Peyer's patch (tissue), 4 donors: Measurements from ENCODE around the gene ZNF564. TPM values are rescaled to one million over a fixed set of nuclear protein-coding genes. Genes with fewer than 3 reads are reported as not detected.
A peak's percentile ranks its signal among the peaks of the same experiment; 100 is the strongest.

ENCODE experiments used
- DNase-seq, 3 donors: peaks; one replicate each; pipeline ENCODE4 v3.0.0-alpha.2; 2017 to 2019
- H3K27ac ChIP-seq, 4 donors: fragments of 200-600 bp; sonication (generic); one replicate each; pipeline ENCODE4 v1.5.1; 2016 to 2019
- H3K27me3 ChIP-seq, 2 donors: fragments of 200-600 bp; sonication (generic); one replicate each; pipeline ENCODE4 v1.5.1; 2019
- H3K36me3 ChIP-seq, 3 donors: fragments of 200-600 bp; sonication (generic); one replicate each; pipeline ENCODE4 v1.5.1; 2016 to 2019
- H3K4me1 ChIP-seq, 4 donors: fragments of 200-600 bp; sonication (generic); one replicate each; pipeline ENCODE4 v1.5.1; 2016 to 2019
- H3K4me3 ChIP-seq, 4 donors: fragments of 200-600 bp; sonication (generic); 1 replicate in 3 of 4; 2 replicates in 1 of 4; pipeline ENCODE4 v1.5.1; 2016 to 2019; ENCODE audit warnings: mild to moderate bottlenecking in 1 of 4
- H3K9me3 ChIP-seq, 4 donors: fragments of 200-600 bp; sonication (generic); one replicate each; pipeline ENCODE4 v1.5.1; 2016 to 2019; ENCODE audit warnings: mild to moderate bottlenecking in 1 of 4
- POLR2A ChIP-seq, 2 donors: fragments of 450-650 bp; IDR thresholded peaks; one replicate each; pipeline ENCODE4 v1.5.1; 2017; ENCODE audit warnings: antibody characterized with exemption in 2 of 2, mild to moderate bottlenecking in 2 of 2, moderate library complexity in 2 of 2
- total RNA-seq, 4 donors: library from RNA; depleted of rRNA; stranded (reverse); fragments of >200 nt; gene quantifications; one replicate each; pipeline ENCODE4 v1.1.0, GENCODE V29; 2016
- TF ChIP-seq, protein P1 (sequence below), 6 experiments: fragments of 450-650 bp in 4 of 6; fragments of 200-600 bp in 2 of 6; sonication (generic) in 1 of 6; IDR thresholded peaks; one replicate each; pipeline ENCODE4 v1.5.1; 2017 to 2019; ENCODE audit warnings: antibody characterized with exemption in 6 of 6, mild to moderate bottlenecking in 3 of 6, moderate library complexity in 1 of 6

The ZNF564 gene
- total RNA-seq, 4 donors from 2014 or later = 25.2 to 36.9 (median 29.2) TPM

DNA sequence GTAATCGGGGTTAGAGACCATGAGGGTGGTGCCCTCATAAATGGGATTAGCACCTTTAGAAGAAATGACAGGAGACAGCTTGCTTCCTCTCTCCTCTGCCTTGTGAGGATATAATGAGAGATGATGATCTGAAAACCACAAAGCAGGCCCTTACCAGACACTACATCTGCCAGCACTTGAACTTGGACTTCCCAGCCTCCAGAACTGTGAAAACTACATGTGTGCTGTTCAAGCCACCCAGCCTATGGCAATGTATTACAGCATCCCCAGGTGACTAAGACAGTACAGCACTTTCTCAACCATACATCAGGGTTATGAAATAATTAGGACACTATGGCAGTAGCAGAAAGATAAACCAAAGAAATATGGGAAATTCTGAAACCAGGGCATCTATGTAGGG lies 7.4 kb downstream of the ZNF564 start:
- H3K36me3 ChIP-seq = peaks cover 0 to 86% (median 0%) of the 10 kb centered on the region in 3 donors

DNA sequence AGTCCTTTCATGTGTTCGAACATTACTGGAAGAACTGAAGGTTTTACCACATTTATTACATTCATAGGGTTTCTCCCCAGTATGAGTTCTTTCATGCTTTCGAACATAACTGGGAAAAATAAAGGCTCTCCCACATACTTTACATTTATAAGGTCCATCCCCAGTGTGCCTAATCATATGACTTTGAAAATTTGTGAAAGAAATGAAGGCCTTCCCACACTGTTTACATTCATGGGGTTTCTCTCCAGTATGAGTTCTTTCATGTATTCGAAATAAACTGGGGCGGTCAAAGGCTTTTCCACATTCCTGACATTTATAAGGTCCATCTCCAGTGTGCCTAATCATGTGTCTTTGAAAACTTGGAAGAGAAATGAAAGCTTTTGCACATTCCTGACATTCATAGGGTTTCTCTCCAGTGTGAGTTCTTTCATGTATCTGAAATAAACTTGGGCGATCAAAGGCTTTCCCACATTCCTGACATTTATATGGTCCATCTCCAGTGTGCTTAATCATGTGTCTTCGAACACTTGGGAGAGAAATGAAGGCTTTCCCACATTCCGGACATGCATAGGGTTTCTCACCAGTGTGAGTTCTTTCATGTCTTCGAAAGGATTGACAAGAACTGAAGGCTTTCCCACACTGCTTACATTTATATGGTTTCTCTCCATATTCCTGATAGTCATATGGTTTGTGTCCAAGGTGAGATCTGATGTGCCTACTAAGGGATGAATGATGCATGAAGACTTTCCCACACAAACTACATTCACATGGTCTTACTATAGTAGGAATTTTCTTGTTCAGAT lies 24.0 kb downstream of the ZNF564 start:
- no peak for DNase-seq
- H3K36me3 ChIP-seq = peaks cover 6 to 83% (median 28%) of the 10 kb centered on the region in 3 donors
- TF ChIP-seq, protein P1, sequence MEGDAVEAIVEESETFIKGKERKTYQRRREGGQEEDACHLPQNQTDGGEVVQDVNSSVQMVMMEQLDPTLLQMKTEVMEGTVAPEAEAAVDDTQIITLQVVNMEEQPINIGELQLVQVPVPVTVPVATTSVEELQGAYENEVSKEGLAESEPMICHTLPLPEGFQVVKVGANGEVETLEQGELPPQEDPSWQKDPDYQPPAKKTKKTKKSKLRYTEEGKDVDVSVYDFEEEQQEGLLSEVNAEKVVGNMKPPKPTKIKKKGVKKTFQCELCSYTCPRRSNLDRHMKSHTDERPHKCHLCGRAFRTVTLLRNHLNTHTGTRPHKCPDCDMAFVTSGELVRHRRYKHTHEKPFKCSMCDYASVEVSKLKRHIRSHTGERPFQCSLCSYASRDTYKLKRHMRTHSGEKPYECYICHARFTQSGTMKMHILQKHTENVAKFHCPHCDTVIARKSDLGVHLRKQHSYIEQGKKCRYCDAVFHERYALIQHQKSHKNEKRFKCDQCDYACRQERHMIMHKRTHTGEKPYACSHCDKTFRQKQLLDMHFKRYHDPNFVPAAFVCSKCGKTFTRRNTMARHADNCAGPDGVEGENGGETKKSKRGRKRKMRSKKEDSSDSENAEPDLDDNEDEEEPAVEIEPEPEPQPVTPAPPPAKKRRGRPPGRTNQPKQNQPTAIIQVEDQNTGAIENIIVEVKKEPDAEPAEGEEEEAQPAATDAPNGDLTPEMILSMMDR (IDR thresholded peaks at IDR 0.05) = no peak
- no peak for TF ChIP-seq POLR2A (IDR thresholded peaks at IDR 0.05)
- H3K27ac ChIP-seq = no peak overlapping the region
- peaks cover 0 to 97% (median 55%) of the 10 kb centered on the region in 4 donors for H3K9me3 ChIP-seq
- H3K4me3 ChIP-seq = no peak overlapping the region
- H3K27me3 ChIP-seq = no peaks in the 10 kb centered on the region
- H3K4me1 ChIP-seq = no peaks in the 10 kb centered on the region

More for the DNA sequence above, 7.4 kb downstream of the ZNF564 start:
- Histone ChIP-seq H3K27me3 (no peaks in the 10 kb centered on the region), H3K9me3 (peaks cover 0 to 28% (median 0%) of the 10 kb centered on the region in 4 donors), H3K27ac (no peak overlapping the region), H3K4me3 (no peak overlapping the region), H3K4me1 (peaks cover 0 to under 1% (median 0%) of the 10 kb centered on the region in 4 donors)
- no peak for DNase-seq
- TF ChIP-seq POLR2A (IDR thresholded peaks at IDR 0.05) = no peak
- TF ChIP-seq, protein P1 (IDR thresholded peaks at IDR 0.05) = no peak

DNA sequence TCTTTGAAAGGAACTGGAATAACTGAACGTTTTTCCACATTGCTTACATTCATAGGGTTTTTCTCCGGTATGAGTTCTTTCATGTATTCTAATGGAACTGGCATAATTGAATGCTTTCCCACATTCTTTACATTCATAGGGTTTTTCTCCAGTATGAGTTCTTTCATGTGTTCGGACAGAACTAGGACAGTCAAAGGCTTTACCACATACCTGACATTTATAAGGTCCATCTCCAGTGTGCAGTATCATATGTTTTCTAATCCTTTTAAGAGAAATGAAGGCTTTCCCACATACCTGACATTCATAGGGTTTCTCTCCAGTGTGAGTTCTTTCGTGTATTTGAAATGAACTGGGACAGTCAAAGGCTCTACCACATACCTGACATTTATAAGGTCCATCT lies 24.7 kb downstream of the ZNF564 start:
- no peak for DNase-seq
- H3K27me3 ChIP-seq = no peaks in the 10 kb centered on the region
- no peak overlapping the region for H3K27ac ChIP-seq
- H3K4me1 ChIP-seq = no peaks in the 10 kb centered on the region
- TF ChIP-seq POLR2A (IDR thresholded peaks at IDR 0.05) = no peak
- TF ChIP-seq, protein P1 (IDR thresholded peaks at IDR 0.05) = no peak
- peaks cover 6 to 77% (median 28%) of the 10 kb centered on the region in 3 donors for H3K36me3 ChIP-seq
- H3K4me3 ChIP-seq = no peak overlapping the region
- H3K9me3 ChIP-seq = peaks cover 0 to 96% (median 59%) of the 10 kb centered on the region in 4 donors

DNA sequence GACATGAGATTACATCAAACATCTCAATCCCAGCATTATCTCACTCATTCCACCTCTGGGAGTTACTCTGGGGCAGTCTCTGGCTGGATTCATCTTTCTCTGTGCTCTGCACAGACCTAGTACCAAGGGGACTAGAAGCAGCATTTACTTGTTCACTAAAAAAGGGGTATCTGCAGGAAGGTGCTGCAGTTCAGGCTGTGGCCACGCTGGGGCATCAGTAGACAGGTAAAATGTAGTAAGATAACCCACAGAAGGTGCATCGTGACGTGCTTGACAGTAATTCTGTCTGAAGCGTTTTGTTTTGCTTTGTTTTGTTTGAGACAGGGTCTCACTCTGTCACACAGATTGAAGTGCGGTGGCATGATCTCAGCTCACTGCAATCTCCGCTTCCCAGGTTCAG lies 29.3 kb downstream of the ZNF564 start:
- no peak overlapping the region for H3K4me3 ChIP-seq
- peaks cover 5 to 32% (median 15%) of the 10 kb centered on the region in 3 donors for H3K36me3 ChIP-seq
- no peaks in the 10 kb centered on the region for H3K4me1 ChIP-seq
- TF ChIP-seq, protein P1 (IDR thresholded peaks at IDR 0.05) = peak in 1 of 6 experiments; percentile 3
- TF ChIP-seq POLR2A (IDR thresholded peaks at IDR 0.05) = no peak
- DNase-seq = no peak
- no peak overlapping the region for H3K27ac ChIP-seq
- H3K27me3 ChIP-seq = no peaks in the 10 kb centered on the region
- H3K9me3 ChIP-seq = peaks cover 0 to 76% (median 36%) of the 10 kb centered on the region in 4 donors

- no peaks in the 10 kb centered on the region for H3K27me3 ChIP-seq
- no peak overlapping the region for H3K27ac ChIP-seq
- no peaks in the 10 kb centered on the region for H3K4me1 ChIP-seq
- H3K9me3 ChIP-seq = peaks cover 0 to 16% (median 6%) of the 10 kb centered on the region in 4 donors
- H3K4me3 ChIP-seq = no peak overlapping the region
- no peaks in the 10 kb centered on the region for H3K36me3 ChIP-seq
- no peak for DNase-seq
- TF ChIP-seq POLR2A (IDR thresholded peaks at IDR 0.05) = no peak
- TF ChIP-seq, protein P1 (IDR thresholded peaks at IDR 0.05) = no peak
Measured at GRCh38 chr19:12513531-12514061, 37.7 kb downstream of the ZNF564 start.
